Hepatocyte (in vitro differentiated cells): ENCODE measurements around the gene VAMP8.

Experiments used
- CTCF ChIP-seq: fragments of 200-600 bp; sonication (generic); IDR thresholded peaks from 2 replicates; pipeline ENCODE4 v1.5.1; 2016; ENCODE audit warnings: antibody characterized with exemption, mild to moderate bottlenecking; ENCODE audit not compliant: poor library complexity
- EZH2 ChIP-seq: fragments of 200-600 bp; sonication (generic); IDR thresholded peaks from 2 replicates; pipeline ENCODE4 v1.6.1; 2016; ENCODE audit warnings: antibody characterized with exemption, mild to moderate bottlenecking, borderline replicate concordance
- EZH2phosphoT487 ChIP-seq: fragments of 200-600 bp; sonication (generic); IDR thresholded peaks from one replicate; pipeline ENCODE4 v1.6.1; 2018; ENCODE audit warnings: antibody characterized with exemption, mild to moderate bottlenecking, low read depth, moderate library complexity; ENCODE audit not compliant: unreplicated experiment, severe bottlenecking

GRCh38 chr2:85588645-85589044 is 11.3 kb downstream of the VAMP8 start:
- TF ChIP-seq CTCF = no peak
- TF ChIP-seq EZH2 = no peak
- no peak for TF ChIP-seq EZH2phosphoT487
